Duodenal mucosa (tissue), 2 donors: Measurements from ENCODE around the gene SLC19A1.
A peak's percentile ranks its signal among the peaks of the same experiment; 100 is the strongest.

Experiments used
- H3K27ac ChIP-seq: one replicate; pipeline ENCODE4 v1.7.0; 2013; ENCODE audit warnings: low read depth, low read length
- H3K27me3 ChIP-seq, 2 donors: one replicate each; pipeline ENCODE4 v1.7.0; 2013; ENCODE audit warnings: low read length in 2 of 2, control low read depth in 1 of 2; ENCODE audit not compliant: insufficient read depth in 2 of 2, control insufficient read depth in 1 of 2
- H3K36me3 ChIP-seq, 2 donors: one replicate each; pipeline ENCODE4 v1.7.0; 2013; ENCODE audit warnings: low read length in 2 of 2, control low read depth in 1 of 2; ENCODE audit not compliant: insufficient read depth in 2 of 2, control insufficient read depth in 1 of 2
- H3K4me1 ChIP-seq, 2 donors: one replicate each; pipeline ENCODE4 v1.7.0; 2013; ENCODE audit warnings: low read length in 2 of 2, control low read depth in 1 of 2; ENCODE audit not compliant: insufficient read depth in 2 of 2, control insufficient read depth in 1 of 2
- H3K4me3 ChIP-seq, 2 donors: one replicate each; pipeline ENCODE4 v1.7.0; 2013; ENCODE audit warnings: low read length in 2 of 2, low read depth in 1 of 2
- H3K9ac ChIP-seq, 2 donors: one replicate each; pipeline ENCODE4 v1.7.0; 2013; ENCODE audit warnings: low read length in 2 of 2, low read depth in 1 of 2
- H3K9me3 ChIP-seq, 2 donors: one replicate each; pipeline ENCODE4 v1.7.0; 2013; ENCODE audit warnings: low read length in 2 of 2, control low read depth in 1 of 2; ENCODE audit not compliant: control insufficient read depth in 1 of 2

SLC19A1 gene

DNA sequence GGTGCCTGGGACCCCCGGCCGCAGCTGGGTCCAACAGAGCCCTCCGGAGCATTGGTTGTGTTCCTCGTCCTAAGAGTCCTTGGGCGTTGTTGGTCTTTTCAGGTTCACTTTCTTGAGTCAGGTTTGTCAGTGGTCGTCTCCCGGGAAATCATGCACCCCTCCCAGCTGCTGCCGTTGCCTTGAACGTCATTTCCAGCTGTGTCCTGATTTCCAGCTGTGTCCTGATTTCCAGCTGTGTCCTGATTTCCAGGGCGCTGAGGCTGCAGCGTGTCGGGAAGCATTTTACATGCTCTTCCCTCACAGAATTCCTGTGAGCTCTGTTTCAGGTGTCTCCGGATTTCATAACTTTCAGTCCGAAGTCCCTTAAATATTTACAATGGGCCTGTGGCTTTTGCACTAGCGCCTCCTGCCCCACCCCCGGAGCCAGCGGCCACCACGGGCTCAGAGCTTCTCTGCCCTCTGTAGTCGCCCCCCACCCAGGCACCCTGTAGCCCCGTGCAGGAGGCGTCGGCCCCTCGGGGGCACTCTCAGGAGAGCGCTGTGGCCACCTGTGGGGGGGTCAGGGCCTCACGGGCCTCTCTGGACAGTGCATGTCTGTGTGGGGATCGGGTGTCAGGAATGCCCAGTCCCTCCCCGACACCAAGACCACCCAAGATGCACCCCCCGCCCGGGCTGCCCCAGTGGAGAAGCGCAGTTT lies 70.6 kb downstream of the SLC19A1 start:
- Histone ChIP-seq H3K9ac (peak overlapping the region in 1 of 2 donors; percentile 27), H3K4me3 (no peak overlapping the region), H3K4me1 (peaks cover 15 to 23% of the 10 kb centered on the region in 2 donors), H3K27me3 (no peaks in the 10 kb centered on the region), H3K36me3 (no peaks in the 10 kb centered on the region), H3K27ac (peak overlapping the region; percentile 1), H3K9me3 (no peaks in the 10 kb centered on the region)

DNA sequence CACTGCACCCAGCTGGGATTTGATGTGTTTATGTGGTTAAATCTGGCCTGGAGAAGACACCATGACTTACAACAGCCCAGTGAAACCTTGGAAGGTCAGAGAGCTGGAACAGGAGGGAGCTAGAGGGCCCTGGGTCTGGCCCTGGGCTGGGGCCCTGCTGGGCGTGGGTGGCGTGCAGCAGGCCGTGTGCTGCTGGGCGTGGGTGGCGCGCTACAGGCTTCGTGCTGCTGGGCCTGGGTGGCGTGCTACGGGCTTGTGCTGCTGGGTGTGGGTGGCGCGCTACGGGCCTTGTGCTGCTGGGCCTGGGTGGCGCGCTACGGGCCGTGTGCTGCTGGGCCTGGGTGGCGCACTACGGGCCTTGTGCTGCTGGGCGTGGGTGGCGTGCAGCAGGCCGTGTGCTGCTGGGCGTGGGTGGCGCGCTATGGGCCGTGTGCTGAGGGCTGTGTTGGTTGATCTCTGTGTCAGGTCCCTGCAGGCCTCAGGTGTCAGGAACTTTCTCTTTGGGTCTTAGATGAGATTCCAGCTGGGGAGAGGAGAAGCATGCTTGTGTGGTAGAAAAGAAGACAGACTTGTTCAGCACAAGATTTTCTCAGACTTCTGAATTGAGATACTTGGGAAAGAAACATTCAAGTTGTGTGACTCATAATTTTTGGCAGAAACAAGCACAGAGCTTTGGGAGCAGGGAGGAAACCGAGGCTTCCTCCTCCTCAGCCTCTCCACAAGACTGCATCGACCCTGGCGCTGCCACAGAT lies 71.3 kb downstream of the SLC19A1 start:
- Histone ChIP-seq H3K4me1 (peaks cover 15 to 23% of the 10 kb centered on the region in 2 donors), H3K36me3 (no peaks in the 10 kb centered on the region), H3K4me3 (no peak overlapping the region), H3K27ac (peak overlapping the region; percentile 70), H3K9ac (peak overlapping the region in 1 of 2 donors; percentile 27), H3K9me3 (no peaks in the 10 kb centered on the region), H3K27me3 (no peaks in the 10 kb centered on the region)

DNA sequence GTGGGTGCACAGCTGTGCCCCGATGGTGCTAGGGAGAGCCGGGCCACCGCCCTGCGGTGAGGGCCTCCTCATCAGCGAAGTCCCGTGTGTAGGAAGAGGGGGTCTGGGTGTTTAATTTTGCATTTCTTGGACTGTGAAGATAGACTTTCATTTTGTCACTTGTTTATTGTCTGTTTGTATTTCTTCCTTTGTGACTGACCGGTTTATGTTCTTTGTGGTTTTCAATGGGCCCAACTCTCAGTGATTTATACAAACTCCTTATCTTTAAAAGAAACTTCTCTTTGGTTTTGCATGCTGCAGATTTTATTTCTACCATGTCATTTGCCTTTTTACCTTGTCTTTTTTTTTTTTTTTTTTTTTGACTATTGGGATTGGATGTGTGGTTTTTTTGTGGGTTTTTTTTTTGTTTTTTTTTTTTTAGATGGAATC lies 72.1 kb downstream of the SLC19A1 start:
- Histone ChIP-seq H3K27ac (no peak overlapping the region), H3K27me3 (no peaks in the 10 kb centered on the region), H3K4me1 (peaks cover 15 to 23% of the 10 kb centered on the region in 2 donors), H3K9me3 (no peaks in the 10 kb centered on the region), H3K9ac (no peak overlapping the region), H3K4me3 (no peak overlapping the region), H3K36me3 (no peaks in the 10 kb centered on the region)

GRCh38 chr21:45469273-45470086 lies 72.8 kb downstream of the SLC19A1 start:
- Histone ChIP-seq H3K9ac (no peak overlapping the region), H3K9me3 (no peaks in the 10 kb centered on the region), H3K27me3 (no peaks in the 10 kb centered on the region), H3K4me1 (peaks cover 15 to 28% of the 10 kb centered on the region in 2 donors), H3K36me3 (no peaks in the 10 kb centered on the region), H3K27ac (no peak overlapping the region), H3K4me3 (no peak overlapping the region)

DNA sequence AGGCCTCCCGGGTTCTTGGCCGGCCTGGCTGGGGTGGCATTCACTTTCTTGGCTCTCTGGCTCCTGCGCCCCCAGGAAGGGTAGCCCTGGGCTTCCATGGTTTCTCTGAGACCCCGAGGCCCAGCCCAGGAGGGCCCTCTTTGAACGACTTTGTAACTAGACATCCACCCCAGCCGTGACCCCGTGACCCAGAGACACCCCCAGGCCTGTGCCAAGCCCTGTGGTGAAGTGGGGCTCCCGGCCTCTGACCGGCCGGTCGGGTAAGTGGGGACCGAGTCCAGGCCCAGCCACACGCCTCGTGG lies 73.3 kb downstream of the SLC19A1 start:
- Histone ChIP-seq H3K4me1 (peaks cover 15 to 29% of the 10 kb centered on the region in 2 donors), H3K36me3 (no peaks in the 10 kb centered on the region), H3K9ac (no peak overlapping the region), H3K27ac (no peak overlapping the region), H3K9me3 (no peaks in the 10 kb centered on the region), H3K4me3 (no peak overlapping the region), H3K27me3 (no peaks in the 10 kb centered on the region)

GRCh38 chr21:45468051-45468970 lies 73.9 kb downstream of the SLC19A1 start:
- Histone ChIP-seq H3K4me3 (no peak overlapping the region), H3K9ac (no peak overlapping the region), H3K36me3 (no peaks in the 10 kb centered on the region), H3K9me3 (no peaks in the 10 kb centered on the region), H3K27ac (no peak overlapping the region), H3K4me1 (peaks cover 15 to 29% of the 10 kb centered on the region in 2 donors), H3K27me3 (no peaks in the 10 kb centered on the region)

- Histone ChIP-seq H3K36me3 (no peaks in the 10 kb centered on the region), H3K27ac (no peak overlapping the region), H3K4me1 (peaks cover 15 to 24% of the 10 kb centered on the region in 2 donors), H3K9me3 (no peaks in the 10 kb centered on the region), H3K27me3 (no peaks in the 10 kb centered on the region), H3K9ac (no peak overlapping the region), H3K4me3 (no peak overlapping the region)
These were observed 74.9 kb downstream of the SLC19A1 start for GRCh38 chr21:45467221-45467779.

DNA sequence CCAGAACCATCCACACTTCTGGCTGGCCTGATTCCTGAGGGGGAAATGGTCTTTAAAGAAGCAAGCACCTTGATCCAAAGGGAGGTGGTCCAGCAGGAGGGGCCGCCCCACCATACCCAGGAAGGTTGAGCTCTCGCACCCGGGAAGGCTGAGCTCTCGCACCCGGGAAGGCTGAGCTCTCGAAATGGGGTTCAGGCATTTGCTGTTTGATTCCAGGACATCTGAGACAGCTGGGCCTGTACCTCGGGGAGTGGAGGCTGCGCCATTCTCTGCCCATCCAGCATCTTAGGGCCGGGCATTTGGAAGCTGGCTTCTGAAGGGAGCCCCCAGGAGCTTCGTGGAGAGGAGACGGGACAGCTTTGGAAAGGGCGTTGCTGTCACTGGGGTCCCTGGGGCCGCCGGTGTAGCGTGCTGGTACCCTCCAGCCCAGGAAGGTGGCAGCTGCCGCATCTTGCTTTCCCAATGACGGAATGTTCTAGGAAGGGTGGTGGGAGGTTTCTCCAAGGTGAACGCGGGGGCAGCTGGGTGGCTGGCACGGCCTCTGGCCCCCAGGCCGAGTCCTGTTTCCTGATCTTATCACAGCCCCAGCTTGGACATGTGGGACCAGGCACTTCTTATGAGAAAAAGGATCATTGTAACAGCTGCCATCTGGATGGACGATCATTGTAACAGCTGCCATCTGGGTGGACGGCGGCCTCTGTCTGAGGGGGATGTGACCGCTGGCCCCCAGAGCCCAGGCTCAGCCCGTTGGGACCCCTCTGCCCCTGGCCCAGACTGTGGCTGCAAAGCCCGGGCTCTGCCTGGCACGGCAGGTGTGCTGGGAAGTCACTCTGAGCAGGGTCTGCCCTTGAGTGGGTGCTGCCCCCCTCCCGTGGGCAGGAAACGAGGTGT lies 75.7 kb downstream of the SLC19A1 start:
- Histone ChIP-seq H3K27ac (no peak overlapping the region), H3K4me3 (no peak overlapping the region), H3K9ac (no peak overlapping the region), H3K27me3 (no peaks in the 10 kb centered on the region), H3K36me3 (no peaks in the 10 kb centered on the region), H3K9me3 (peaks cover 0 to 2% of the 10 kb centered on the region in 2 donors), H3K4me1 (peaks cover 10 to 19% of the 10 kb centered on the region in 2 donors)
